Stimulated activated CD4-positive, alpha-beta T cell treated with anti-CD3 and anti-CD28 coated beads, TNF-alpha, amount 100 ng/mL, for 48 hours (primary cell): ENCODE measurements around the gene SVBP.
A peak's percentile ranks its signal among the peaks of the same experiment; 100 is the strongest.
"Not testable (repeated sequence)": the region's sequence is repeated elsewhere in the genome, so short reads cannot be mapped to it uniquely, and the experiment has no call there.

ENCODE experiments used
- DNase-seq, 3 donors: peaks; one replicate each; pipeline ENCODE4 v3.0.0-alpha.2; 2020; ENCODE audit warnings: low read depth in 3 of 3

The SVBP gene, protein sequence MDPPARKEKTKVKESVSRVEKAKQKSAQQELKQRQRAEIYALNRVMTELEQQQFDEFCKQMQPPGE

DNA sequence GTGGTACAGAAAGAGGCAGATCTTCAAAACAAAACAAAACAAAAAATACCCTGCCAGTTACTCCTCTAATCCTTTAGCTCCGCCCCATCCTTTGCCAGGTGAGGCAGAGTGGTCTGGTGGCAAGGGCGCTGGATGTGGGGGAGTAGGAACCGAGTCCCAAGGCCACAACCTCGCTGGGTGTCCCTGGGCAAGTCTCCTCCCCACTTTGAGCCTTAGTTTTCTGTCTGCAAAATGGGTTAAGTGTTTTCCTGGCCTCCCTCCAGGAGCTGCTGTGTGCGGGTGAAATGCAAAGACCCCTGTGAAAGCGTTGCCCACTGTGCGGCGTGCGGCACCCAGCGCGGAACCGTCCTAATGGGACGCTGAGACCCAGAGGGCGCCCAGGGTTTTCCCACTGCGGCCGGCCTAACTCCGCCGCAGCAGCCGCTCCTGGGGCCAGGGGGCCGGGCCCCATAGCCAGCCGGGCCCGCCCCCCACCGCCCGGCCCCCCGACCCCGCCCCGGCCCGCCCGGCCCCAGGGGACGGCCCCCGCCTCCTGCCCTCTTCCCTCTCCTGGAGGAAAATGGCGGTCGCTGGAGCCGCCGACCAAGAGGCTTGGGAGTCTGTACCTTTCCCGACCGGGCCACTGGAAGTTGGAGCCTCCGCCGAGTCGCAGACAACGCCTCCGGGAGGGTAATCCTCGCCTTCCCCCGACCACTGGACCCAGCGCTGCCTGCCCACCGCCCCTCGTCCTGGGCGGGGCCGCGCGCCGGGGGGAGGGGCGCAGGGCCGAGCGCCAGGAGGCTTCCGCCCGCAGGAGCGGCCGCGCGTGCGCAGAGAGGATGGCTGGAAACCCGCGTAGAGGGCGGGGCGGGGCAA, at the start of gene SVBP, which contains the start of gene ERMAP:
TSS of gene SVBP (minus strand) at position 813 of the 855 bp plus-strand sequence. CDS start 853 bp downstream, outside the sequence.
TSS of gene ERMAP (plus strand) at position 538 of the 855 bp plus-strand sequence. CDS start 13,327 bp downstream, outside the sequence.
- DNase-seq, result peak; percentile 85 to 93 (median 92)

DNA sequence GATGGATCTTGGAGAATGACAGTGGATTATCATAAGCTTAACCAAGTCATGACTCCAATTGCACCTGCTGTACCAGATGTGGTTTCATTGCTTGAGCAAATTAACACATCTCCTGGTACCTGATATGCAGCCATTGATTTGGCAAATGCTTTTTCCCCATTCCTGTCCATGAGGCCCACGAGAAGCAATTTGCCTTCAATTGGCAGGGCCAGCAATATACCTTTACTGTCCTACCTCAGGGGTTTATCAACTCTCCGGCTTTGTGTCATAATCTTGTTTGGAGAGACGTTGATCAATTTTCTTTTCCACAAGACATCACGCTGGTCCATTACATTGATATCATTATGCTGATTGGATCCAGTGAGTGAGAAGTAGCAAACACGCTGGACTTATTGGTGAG, 49.4 kb upstream of the SVBP start:
- DNase-seq, result no peak

DNA sequence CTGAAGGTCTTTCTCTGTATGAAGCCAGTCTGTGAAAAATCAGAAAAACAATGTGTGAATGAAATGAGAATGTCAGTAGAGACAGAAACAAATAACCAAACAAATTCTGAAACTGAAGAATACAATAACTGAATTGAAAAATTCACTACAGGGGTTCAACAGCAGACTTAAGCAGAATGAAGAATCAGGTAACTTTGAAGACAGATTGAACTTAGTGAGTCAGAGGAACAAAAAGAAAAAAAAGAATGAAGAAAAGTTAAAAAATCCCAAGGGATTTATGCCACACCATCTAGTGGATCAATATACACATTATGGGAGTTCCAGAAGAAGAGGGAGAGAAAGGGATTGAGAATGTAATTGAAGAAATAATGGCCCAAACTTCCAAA, 43.8 kb upstream of the SVBP start:
- no peak for DNase-seq

DNA sequence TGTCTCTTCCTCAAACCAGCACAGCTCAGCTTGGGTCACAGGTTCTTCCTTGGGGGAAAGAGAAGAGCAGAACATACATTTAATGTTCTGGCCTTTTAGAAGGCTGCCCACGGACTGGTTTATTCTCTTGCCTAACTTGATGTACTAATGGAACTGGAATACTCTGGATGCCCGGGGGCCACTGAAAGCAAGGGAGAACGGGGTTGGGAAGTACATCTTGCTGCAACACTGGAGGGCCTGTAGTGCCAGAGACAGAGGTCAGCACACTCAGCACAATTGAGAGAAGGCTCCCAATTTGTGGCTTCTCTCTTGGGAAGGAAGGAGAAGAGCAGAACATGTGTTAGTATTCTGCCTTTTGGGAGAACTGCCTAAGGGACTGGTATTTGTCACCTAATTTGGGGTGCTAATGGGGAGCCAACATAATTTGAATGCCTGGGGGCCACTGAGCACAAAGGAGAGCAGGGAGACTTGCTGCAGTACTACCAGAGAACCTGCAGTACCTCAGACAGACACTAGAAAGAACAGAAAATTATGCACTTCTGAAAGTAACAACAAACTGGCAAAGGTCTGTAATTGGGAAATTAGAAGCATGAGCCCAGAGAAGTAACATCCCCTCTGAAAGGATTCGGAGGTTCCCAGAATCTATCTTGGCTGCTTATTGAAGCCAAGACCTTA, 43.3 kb upstream of the SVBP start:
- DNase-seq, result no peak

DNA sequence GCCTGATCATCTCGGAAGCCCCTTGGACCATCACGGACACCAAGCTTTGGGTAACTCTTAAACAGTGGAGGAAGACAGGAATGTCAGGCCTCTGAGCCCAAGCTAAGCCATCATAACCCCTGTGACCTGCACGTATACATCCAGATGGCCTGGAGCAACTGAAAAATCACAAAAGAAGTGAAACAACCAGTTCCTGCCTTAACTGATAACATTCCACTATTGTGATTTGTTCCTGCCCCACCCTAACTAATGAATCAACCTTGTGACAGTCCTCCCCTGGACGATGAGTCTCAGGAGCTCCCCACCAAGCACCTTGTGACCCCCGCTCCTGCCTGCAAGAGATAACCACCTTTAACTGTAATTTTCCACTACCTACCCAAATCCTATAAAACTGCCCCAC, 42.2 kb upstream of the SVBP start:
- DNase-seq, result not testable (repeated sequence)

DNA sequence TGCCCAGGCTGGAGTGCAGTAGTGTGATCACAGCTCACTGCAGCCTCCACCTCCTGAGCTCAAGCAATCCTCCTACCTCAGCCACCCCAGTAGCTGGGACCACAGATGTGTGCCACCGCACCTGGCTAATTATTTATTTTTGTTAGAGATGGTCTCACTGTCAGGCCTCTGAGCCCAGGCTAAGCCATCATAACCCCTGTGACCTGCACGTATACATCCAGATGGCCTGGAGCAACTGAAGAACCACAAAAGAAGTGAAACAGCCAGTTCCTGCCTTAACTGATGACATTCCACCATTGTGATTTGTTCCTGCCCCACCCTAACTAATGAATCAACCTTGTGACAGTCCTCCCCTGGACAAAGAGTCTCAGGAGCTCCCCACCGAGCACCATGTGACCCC, 39.4 kb upstream of the SVBP start:
- DNase-seq, result not testable (repeated sequence)

DNA sequence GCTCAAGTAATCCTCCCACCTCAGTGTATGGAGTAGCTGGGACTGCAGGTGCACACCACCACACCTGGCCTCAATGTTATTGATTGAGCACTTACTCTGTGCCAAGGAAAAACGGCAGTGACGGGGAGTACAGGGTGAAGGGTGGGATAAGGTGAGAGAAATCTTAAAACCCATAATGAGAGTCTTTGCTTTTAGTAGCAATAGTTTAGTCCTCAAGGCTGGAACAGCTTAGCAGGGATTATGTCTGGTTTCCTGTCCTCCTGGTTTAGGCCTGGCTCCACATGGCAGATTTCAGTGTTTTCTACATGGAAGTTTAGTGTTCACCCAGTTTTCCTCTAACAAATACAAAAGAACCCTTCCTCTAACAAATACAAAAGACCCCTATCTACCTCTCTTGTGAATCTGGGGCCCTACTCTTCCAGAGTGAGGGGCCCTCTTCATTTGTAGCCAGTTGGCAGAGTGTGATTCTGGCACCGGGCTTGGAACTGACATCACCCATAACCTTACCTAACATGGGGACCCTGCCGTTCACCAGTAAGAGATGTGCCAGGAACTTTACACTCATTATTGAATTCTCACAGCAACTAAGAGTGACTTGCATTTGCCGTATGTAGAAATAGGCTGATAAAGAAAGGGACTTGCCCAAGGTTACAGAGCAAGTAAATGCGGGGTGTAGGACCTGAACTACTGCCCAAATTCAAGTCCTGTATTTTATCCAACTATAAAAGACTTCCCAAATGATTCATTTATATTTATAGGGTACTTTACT, 36.1 kb upstream of the SVBP start:
- no peak for DNase-seq

DNA sequence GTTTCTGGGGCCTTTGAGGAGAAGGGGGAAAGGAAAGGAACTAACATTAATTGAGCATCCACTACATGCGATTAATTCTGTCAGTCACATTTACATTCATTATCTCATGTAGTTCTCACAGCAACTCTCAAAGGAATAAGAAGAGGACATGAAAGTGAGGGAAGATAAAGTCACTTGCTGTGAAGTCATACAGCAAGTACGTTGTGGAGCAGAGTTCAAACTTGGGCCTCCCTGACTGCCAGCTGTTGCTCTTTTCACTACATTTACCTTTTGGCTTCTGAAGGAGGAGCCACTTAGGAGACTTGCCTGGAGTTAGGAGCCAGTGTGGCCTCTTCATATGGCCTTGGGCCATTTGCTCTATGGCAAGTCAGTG, 35.4 kb upstream of the SVBP start:
- DNase-seq, result no peak

DNA sequence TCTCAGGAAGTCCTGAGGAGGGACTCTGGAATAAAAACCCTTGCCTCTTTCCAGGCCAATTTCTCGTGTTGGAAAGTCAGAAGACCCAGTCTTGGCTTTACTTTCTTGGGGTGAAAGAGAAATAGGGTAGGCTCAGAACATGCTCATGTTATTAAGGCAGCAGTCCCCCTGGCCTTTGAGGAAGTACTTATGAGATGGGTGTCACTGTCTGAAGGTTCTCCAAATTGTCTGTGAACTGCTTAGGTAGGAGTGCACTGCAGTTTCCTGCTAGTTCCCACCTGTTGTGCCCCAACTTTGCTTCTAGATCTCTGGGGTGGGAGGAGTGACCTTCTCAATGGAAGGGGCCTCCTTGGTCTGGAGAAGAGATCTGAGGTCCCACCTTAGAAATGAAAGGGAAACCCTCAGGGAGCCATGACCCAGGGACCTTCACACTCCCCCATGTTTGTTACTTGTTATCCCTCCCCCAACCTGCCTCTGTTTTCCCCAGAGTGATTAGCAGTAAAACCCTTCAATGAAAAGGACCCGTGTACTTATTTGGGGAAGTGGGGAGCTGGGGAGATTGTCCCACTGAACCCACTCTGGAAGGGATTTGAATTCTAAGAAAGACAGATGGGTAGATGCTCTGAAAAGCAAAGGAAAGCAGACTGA, 34.9 kb upstream of the SVBP start:
- DNase-seq, result no peak

DNA sequence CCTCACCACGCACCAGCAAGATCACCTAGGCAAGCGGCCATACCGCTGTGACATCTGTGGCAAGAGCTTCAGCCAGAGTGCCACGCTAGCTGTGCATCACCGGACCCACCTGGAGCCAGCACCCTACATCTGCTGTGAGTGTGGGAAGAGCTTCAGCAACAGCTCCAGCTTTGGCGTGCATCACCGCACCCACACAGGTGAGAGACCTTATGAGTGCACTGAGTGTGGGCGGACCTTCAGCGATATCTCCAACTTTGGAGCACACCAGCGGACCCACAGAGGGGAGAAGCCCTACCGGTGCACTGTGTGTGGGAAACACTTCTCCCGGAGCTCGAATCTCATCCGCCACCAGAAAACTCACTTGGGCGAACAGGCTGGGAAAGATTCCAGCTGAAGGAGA, 34.2 kb upstream of the SVBP start:
- no peak for DNase-seq

DNA sequence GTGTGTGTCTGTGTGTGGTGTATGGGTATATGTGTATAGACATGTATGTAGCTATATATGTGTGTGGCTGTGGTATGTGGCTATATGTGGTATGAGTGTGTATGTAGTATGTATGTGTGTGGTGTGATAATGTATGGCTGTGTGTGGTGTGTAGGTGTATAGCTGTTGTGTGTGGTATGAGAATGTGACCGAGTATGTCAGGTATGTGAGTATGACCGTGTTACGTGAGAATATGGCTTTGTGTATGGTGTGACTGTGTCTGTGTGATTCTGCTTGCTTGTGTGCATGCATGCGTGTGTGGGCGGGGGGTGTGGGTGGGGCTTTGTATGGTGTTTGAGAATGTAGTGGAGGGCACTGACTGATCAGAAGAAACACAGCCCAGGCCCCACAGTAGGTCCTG, 32.7 kb upstream of the SVBP start:
- no peak for DNase-seq

DNA sequence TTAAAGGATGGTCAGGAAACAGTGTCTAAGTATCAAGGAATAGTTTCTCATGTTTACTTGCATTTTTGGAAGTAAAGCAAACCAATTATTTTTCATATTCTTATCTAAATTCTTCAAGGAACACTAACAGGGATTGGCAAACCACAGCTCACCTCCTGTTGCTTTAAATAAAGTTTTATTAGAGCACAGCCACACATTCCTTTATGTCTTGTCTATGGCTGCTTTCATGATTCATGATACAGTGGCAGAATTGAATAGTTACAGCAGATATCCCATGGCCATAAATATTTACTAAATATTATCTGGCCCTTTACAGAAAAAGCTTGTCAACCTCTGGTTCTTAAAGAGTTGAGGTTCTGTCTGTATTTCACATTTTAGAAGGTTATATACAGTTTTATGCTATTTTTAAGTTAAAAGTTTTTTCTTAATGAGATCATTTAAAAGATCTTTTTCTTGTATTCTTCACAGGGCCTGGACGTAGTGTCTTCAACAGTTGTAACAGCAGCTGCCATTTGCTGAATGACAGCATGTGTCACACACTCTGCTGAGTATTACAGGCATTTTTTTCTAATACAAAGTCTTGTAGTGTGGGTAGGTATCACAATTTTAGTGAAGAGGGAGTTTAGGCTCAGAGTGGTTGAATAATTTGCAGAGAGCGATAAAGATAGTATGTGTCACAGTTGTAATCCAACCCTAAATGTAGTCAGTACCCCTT, 31.8 kb upstream of the SVBP start:
- DNase-seq, result no peak

DNA sequence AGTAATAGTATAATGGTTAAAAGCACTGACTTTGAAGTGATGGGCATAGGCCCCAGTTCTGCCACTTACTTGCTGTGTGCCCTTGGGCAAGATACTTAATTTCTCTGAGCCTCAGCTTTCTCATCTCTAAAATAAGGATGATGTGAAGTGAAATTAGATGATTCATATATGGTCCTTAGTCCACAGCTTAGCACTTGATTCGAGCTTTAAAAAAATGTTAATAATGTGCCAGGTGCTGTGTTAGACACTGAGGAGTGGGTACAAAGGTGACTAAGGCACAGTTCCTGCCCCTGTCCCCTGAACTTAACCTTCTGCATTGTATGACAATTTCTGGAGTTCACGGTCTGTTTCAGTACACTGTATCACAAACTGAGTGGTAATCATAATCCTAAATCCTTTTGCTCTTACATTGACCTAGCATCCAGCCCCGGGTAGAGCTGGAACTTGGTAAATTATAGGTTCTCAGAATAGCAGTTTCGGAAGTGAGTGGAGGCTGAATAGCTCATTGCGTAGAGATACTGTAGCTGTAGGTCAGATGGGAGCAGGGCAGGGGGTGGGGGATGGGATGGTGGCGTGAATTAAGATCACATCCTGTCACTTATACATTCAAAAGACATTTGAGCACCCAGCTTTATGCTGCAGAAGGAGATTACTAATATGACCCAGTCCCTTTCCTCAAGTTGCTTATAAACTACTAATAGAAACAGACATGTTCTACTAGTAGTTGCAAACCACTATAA, 30.7 kb upstream of the SVBP start:
- DNase-seq, result no peak

DNA sequence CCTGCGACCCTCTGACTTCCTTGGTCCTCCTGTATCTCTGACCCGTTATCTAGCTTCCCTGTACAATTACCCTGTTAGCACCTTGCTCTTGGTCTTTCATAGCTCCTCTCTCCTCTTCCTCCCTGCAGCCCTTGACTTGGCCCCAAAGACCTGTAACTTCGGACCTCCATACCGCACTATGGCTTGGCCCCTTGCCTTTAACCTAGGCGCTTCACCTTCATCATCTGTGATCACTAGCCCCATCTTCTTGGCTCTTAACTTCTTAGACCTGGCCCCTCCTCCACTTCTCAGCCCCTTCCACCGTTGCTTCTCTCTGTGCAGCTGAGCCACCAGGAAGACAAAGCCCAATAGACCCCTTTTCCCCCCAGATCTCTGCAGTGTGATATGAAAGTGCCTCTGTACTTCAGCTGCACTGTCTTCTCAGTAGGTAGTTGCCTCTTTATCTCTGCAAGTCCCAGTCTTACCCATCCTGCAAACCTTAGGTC, 30.0 kb upstream of the SVBP start:
- DNase-seq, result no peak

DNA sequence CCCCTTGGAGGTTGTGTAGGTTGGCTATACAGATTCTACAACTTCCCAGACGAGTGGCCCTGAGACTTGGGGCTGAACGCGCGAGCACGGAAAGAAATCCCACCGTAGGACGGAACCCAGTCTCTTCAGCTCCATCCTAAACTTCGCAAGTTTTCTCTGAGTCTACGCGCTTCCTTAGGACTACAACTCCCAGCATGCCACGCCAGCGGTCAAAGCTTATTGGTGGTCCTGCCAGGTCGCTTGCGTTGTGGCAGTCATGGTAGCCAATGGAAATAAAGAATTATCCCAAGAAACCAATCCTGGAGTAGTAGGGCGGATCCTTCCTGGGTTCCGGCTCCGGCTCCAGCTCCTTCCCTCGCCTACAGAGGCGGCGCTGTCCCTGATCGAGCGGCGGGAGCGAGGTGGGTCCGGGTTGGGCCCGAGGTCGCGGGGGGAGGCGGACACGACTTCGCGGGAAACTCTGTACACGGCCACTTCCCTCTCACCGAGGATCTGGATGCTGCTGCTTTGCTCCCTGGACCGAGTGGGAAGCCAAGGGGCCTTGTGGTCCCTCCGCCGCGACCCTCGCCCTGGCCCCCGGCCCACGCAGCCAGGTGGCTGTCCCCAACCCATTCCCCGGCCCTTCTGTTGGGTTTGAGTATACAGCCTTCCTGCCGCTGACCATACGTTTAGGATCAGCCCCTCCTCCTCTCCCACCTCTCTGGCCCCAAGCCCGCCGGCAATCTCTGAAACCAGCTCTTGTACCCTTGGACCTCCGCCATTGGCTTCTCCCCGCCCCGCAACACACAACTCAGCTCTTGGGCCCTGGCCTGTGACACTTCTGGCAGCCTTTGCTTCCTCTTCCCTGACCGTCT, 29.3 kb upstream of the SVBP start, which contains the start of gene ZNF691:
TSS of gene ZNF691 (plus strand) at position 357 of the 854 bp plus-strand sequence. CDS start 3,046 bp downstream, outside the sequence.
- peak; percentile 70 to 86 (median 84) for DNase-seq

DNA sequence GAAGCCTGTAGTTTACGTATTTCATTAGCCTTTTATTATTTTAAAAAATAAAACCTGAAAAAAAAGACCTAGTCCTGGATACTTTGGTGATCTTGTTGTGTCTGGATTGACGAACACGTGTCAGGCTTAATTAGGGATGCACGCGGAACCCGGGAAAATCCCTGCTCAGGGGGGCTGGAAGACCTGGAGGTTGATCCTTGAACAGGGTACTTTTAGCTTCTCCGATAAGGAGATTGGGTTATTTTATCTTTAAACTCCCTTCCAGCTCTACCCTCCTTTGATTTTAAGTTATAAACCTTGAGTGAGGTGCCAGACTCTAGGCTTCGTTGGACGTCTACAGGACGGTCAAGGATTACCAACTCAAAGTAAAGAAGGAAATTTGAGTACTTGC, 28.7 kb upstream of the SVBP start:
- no peak for DNase-seq

DNA sequence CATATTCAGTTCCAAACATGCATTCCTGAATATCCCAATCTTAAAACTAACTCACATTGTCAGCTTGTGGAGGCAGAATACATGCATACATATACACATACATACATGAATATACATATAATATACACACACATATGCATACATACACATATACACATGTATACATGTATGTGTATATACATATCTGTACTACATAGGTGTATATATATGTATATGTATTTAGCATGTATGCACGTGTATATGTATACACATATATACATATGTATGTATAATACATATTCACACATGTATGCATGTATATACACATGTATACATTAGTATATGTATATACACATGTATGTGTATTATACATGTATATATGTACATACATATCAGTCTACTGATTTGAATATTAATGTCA, 28.0 kb upstream of the SVBP start:
- no peak for DNase-seq

DNA sequence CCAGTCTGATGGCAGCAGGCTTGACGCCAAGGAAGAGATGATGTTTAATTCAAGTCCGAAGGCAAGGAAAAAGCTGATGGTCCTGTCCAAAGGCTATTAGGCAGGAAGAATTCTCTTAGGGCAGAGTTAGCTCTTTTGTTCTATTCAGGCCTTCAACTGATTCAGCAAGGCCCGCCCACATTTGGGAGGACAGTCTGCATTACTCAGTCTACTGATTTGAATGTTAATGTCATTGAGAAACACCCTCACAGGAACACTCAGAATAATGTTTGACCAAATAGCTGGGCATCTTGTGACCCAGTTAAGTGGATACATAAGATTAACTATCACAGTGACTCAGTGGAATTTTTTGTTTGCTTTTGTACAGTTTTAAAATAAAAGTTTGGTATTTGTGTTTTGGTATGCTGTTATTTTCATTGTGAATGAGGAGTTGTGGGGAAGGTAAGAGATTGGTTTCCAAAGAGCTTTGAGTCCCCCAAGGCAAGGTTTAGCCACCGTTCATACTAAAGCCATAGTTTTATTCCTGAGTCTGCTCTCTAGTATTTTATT, 27.5 kb upstream of the SVBP start:
- DNase-seq, result no peak
